Smooth muscle cell (in vitro differentiated cells): ENCODE data around the gene TBX1. TPM values are rescaled to one million over a fixed set of nuclear protein-coding genes. Genes with fewer than 3 reads are reported as not detected.
A peak's percentile ranks its signal among the peaks of the same experiment; 100 is the strongest.

Experiments
- DNase-seq: peaks from one replicate; lab custom pipeline; 2025; ENCODE audit not compliant: unreplicated experiment; lab: John Stamatoyannopoulos, UW
- H2AFZ ChIP-seq: fragments of 200-600 bp; sonication (generic); 2 replicates; pipeline ENCODE4 v1.6.0; 2016; ENCODE audit warnings: antibody characterized with exemption, low read depth, mild to moderate bottlenecking
- H3F3A ChIP-seq: fragments of 200-600 bp; sonication (generic); 2 replicates; pipeline ENCODE4 v1.6.0; 2017; ENCODE audit warnings: antibody characterized with exemption, low read depth
- H3K27ac ChIP-seq: fragments of 200-600 bp; sonication (generic); 2 replicates; pipeline ENCODE4 v1.5.1; 2016; ENCODE audit warnings: low read depth, mild to moderate bottlenecking
- H3K27me3 ChIP-seq: fragments of 200-600 bp; sonication (generic); 2 replicates; pipeline ENCODE4 v1.6.1; 2016; ENCODE audit warnings: low read depth, mild to moderate bottlenecking
- H3K36me3 ChIP-seq: fragments of 200-600 bp; sonication (generic); 2 replicates; pipeline ENCODE4 v1.5.1; 2016; ENCODE audit warnings: low read depth
- H3K4me1 ChIP-seq: fragments of 200-600 bp; sonication (generic); 2 replicates; pipeline ENCODE4 v1.5.1; 2016; ENCODE audit warnings: low read depth
- H3K4me2 ChIP-seq: fragments of 200-600 bp; sonication (generic); 2 replicates; pipeline ENCODE4 v1.6.0; 2016; ENCODE audit warnings: mild to moderate bottlenecking
- H3K4me3 ChIP-seq: fragments of 200-600 bp; sonication (generic); 2 replicates; pipeline ENCODE4 v1.5.1; 2016; ENCODE audit warnings: mild to moderate bottlenecking
- H3K79me2 ChIP-seq: fragments of 200-600 bp; sonication (generic); 2 replicates; pipeline ENCODE4 v1.6.0; 2016; ENCODE audit warnings: low read depth, mild to moderate bottlenecking
- H3K9ac ChIP-seq: fragments of 200-600 bp; sonication (generic); 2 replicates; pipeline ENCODE4 v1.6.0; 2016; ENCODE audit warnings: low read depth
- H3K9me3 ChIP-seq: fragments of 200-600 bp; sonication (generic); replicated peaks from 2 replicates; pipeline ENCODE4 v1.5.1; 2016; ENCODE audit warnings: low read depth
- H4K20me1 ChIP-seq: fragments of 200-600 bp; sonication (generic); 2 replicates; pipeline ENCODE4 v1.6.0; 2016; ENCODE audit warnings: low read depth
- WGBS: methylation state at CpG from one replicate; pipeline ENCODE4 v1.1.7; 2016; ENCODE audit warnings: low lambda C conversion rate; 5-methylcytosine and 5-hydroxymethylcytosine counted together
- polyA plus RNA-seq: library from polyadenylated mRNA; unstranded; fragments of >200 nt; fragmentation: Nextera tagmentation; extraction: Ambion mirVana; gene quantifications from 2 replicates; pipeline ENCODE4 v1.2.1, GENCODE V29; 2016
- total RNA-seq: library from RNA; depleted of rRNA; stranded (reverse); fragments of >200 nt; gene quantifications from 2 replicates; pipeline ENCODE4 v1.2.3, GENCODE V29; 2014
- TF ChIP-seq, protein P1 (sequence below): fragments of 200-600 bp; sonication (generic); IDR thresholded peaks from 2 replicates; pipeline ENCODE4 v1.5.1; 2017; ENCODE audit warnings: borderline replicate concordance, mild to moderate bottlenecking, antibody characterized with exemption; ENCODE audit not compliant: insufficient read depth, poor library complexity, severe bottlenecking

The TBX1 gene
- total and polyA plus RNA-seq, 2 experiments from 2014 or later: not detected

GRCh38 chr22:19720150-19720827 is 40.3 kb upstream of the TBX1 start:
- H3K27ac ChIP-seq: no peak overlapping the region
- no peak overlapping the region for H3K4me2 ChIP-seq
- H3K9ac ChIP-seq: no peak overlapping the region
- H3F3A ChIP-seq: no peaks in the 10 kb centered on the region
- no peak overlapping the region for H3K4me3 ChIP-seq
- no peak for DNase-seq
- peaks cover 38% of the 10 kb centered on the region for H3K27me3 ChIP-seq
- no peaks in the 10 kb centered on the region for H3K9me3 ChIP-seq
- H2AFZ ChIP-seq: no peak overlapping the region
- TF ChIP-seq, protein P1, sequence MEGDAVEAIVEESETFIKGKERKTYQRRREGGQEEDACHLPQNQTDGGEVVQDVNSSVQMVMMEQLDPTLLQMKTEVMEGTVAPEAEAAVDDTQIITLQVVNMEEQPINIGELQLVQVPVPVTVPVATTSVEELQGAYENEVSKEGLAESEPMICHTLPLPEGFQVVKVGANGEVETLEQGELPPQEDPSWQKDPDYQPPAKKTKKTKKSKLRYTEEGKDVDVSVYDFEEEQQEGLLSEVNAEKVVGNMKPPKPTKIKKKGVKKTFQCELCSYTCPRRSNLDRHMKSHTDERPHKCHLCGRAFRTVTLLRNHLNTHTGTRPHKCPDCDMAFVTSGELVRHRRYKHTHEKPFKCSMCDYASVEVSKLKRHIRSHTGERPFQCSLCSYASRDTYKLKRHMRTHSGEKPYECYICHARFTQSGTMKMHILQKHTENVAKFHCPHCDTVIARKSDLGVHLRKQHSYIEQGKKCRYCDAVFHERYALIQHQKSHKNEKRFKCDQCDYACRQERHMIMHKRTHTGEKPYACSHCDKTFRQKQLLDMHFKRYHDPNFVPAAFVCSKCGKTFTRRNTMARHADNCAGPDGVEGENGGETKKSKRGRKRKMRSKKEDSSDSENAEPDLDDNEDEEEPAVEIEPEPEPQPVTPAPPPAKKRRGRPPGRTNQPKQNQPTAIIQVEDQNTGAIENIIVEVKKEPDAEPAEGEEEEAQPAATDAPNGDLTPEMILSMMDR: no peak
- peaks cover 58% of the 10 kb centered on the region for H4K20me1 ChIP-seq
- no peaks in the 10 kb centered on the region for H3K79me2 ChIP-seq
- no peaks in the 10 kb centered on the region for H3K36me3 ChIP-seq
- WGBS: 93% methylated on average over 26 of the region's 26 CpGs
- H3K4me1 ChIP-seq: peaks cover 26% of the 10 kb centered on the region

- no peaks in the 10 kb centered on the region for H3K36me3 ChIP-seq
- H3K9ac ChIP-seq: no peak overlapping the region
- H3K27ac ChIP-seq: no peak overlapping the region
- no peak overlapping the region for H3K4me3 ChIP-seq
- no peak for DNase-seq
- no peak overlapping the region for H3K4me2 ChIP-seq
- TF ChIP-seq, protein P1: no peak
- H4K20me1 ChIP-seq: peaks cover 58% of the 10 kb centered on the region
- no peaks in the 10 kb centered on the region for H3K9me3 ChIP-seq
- WGBS: 100% methylated on average over 2 of the region's 2 CpGs
- peaks cover 41% of the 10 kb centered on the region for H3K27me3 ChIP-seq
- no peaks in the 10 kb centered on the region for H3K79me2 ChIP-seq
- H3F3A ChIP-seq: no peaks in the 10 kb centered on the region
- no peak overlapping the region for H2AFZ ChIP-seq
- H3K4me1 ChIP-seq: peaks cover 26% of the 10 kb centered on the region
Measured at GRCh38 chr22:19720999-19721329, 39.6 kb upstream of the TBX1 start.

GRCh38 chr22:19721330-19722177 is 39.0 kb upstream of the TBX1 start:
- peaks cover 26% of the 10 kb centered on the region for H3K4me1 ChIP-seq
- H3K27ac ChIP-seq: no peak overlapping the region
- TF ChIP-seq, protein P1: no peak
- H2AFZ ChIP-seq: no peak overlapping the region
- peaks cover 41% of the 10 kb centered on the region for H3K27me3 ChIP-seq
- DNase-seq: no peak
- H3K9me3 ChIP-seq: no peaks in the 10 kb centered on the region
- no peak overlapping the region for H3K9ac ChIP-seq
- no peaks in the 10 kb centered on the region for H3K36me3 ChIP-seq
- peaks cover 55% of the 10 kb centered on the region for H4K20me1 ChIP-seq
- no peaks in the 10 kb centered on the region for H3K79me2 ChIP-seq
- no peak overlapping the region for H3K4me3 ChIP-seq
- no peaks in the 10 kb centered on the region for H3F3A ChIP-seq
- 42% methylated on average over 43 of the region's 44 CpGs for WGBS
- peak overlapping the region; percentile 83 for H3K4me2 ChIP-seq
